Colonic mucosa (tissue), 4 donors: ENCODE data around the gene PTPN4. TPM values are rescaled to one million over a fixed set of nuclear protein-coding genes. Genes with fewer than 3 reads are reported as not detected.

ENCODE experiments used
- DNase-seq: peaks from one replicate; pipeline ENCODE4 v3.0.0-alpha.2; 2020
- H3K27ac ChIP-seq: fragments of 200-600 bp; one replicate; pipeline ENCODE4 v1.8.0; 2021
- H3K27me3 ChIP-seq: fragments of 200-600 bp; one replicate; pipeline ENCODE4 v1.8.0; 2021
- H3K36me3 ChIP-seq: fragments of 200-600 bp; one replicate; pipeline ENCODE4 v1.8.0; 2021
- H3K4me1 ChIP-seq: fragments of 200-600 bp; one replicate; pipeline ENCODE4 v1.8.0; 2021; ENCODE audit warnings: mild to moderate bottlenecking
- H3K4me3 ChIP-seq: fragments of 200-600 bp; one replicate; pipeline ENCODE4 v1.8.0; 2021
- H3K9ac ChIP-seq, 2 donors: one replicate each; pipeline ENCODE4 v1.7.0; 2013; ENCODE audit warnings: control low read depth in 2 of 2, low read depth in 2 of 2, low read length in 2 of 2
- H3K9me3 ChIP-seq: fragments of 200-600 bp; one replicate; pipeline ENCODE4 v1.8.0; 2021
- intact Hi-C: fragments of 100-400 bp; cut with DNase I; formaldehyde crosslinking; loops from one replicate; pipeline ENCODE4 v1.14.1; 2022
- total RNA-seq, 2 donors: library from RNA; stranded (reverse); fragmentation: NEBNext Ultra II Directional in 1 of 2; extraction: Animal tissue kit (Norgen Biotek cat#: 25700) in 1 of 2; gene quantifications; one replicate each; pipeline ENCODE4 v1.2.1, GENCODE V29; 2021
- TF ChIP-seq, protein P1 (sequence below): fragments of 200-600 bp; IDR thresholded peaks from one replicate; pipeline ENCODE4 v1.8.0; 2022; ENCODE audit warnings: antibody characterized with exemption, mild to moderate bottlenecking
- donor health status: healthy.
- donor health status: DM: no; HTN: no; CAD: no.
- donor health status: DM: no; HTN: no; CAD: no.

PTPN4 gene
- total RNA-seq, 2 donors from 2014 or later = 20.4 to 28.2 TPM

DNA sequence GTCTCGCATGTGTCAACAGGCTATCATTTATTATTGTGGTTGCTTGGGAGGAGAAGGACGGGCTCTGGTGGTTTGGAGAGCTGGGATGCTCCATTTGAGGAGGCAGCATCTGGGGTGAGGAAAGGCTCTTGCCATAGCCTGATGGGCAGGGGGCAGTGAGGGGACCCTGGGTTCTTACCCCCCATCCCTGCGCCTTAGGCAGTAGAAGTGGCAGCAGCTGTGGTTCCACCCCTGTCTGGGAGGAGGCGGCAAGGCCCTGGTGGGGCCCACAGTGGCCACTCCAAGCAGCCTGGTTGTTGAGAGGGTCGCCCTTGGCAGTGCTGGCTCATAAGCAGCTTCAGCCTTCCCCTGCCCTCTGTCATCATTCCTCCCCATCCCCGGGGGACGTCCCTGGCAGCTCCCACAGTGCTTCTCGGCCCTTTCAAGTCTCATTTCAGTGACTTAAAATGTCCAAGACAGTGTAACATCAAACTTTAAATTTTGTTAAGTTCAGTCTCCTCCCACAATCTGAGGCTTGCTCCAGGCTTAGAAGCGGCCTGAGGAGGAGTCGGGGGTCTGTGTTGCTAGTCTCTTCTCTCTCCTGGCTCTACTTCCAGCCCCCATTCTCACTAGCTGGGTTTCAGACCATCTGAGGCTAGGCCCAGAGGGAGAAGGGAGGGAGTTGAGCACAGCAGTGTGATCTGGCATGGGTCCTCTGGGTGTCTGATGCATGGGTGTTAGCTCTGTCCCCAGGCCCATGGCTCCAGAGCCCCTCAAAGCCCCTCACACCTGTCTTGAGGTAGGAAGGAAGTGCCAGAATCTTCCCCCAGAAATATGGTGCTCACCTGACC, 34.9 kb upstream of the PTPN4 start:
- Histone ChIP-seq H3K27ac (no peak overlapping the region), H3K9me3 (no peaks in the 10 kb centered on the region), H3K4me3 (no peak overlapping the region), H3K36me3 (no peaks in the 10 kb centered on the region), H3K4me1 (no peaks in the 10 kb centered on the region), H3K9ac (no peak overlapping the region), H3K27me3 (no peaks in the 10 kb centered on the region)
- intact Hi-C loops = no loop called here
- DNase-seq = no peak
- TF ChIP-seq, protein P1, sequence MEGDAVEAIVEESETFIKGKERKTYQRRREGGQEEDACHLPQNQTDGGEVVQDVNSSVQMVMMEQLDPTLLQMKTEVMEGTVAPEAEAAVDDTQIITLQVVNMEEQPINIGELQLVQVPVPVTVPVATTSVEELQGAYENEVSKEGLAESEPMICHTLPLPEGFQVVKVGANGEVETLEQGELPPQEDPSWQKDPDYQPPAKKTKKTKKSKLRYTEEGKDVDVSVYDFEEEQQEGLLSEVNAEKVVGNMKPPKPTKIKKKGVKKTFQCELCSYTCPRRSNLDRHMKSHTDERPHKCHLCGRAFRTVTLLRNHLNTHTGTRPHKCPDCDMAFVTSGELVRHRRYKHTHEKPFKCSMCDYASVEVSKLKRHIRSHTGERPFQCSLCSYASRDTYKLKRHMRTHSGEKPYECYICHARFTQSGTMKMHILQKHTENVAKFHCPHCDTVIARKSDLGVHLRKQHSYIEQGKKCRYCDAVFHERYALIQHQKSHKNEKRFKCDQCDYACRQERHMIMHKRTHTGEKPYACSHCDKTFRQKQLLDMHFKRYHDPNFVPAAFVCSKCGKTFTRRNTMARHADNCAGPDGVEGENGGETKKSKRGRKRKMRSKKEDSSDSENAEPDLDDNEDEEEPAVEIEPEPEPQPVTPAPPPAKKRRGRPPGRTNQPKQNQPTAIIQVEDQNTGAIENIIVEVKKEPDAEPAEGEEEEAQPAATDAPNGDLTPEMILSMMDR = no peak

DNA sequence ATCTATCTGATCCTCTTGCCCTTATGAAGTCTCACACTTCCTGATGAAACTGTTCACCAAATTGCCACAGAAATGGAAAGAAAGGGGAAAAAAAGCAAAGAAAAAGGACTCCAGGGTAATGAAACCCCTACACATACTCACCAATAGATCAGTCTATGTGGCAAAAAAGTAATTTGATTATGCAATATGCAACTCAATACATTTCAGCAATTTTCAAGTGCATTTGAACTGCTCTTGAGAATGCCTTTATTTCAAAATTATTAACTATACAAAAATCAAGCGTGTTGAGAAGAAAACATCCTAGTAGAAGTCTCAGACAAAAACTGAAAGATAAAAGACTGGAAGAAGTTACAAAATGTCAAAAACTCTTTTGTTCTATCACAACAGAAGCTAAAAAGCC, 32.2 kb upstream of the PTPN4 start:
- Histone ChIP-seq H3K27ac (no peak overlapping the region), H3K9me3 (no peaks in the 10 kb centered on the region), H3K9ac (no peak overlapping the region), H3K4me3 (no peak overlapping the region), H3K27me3 (no peaks in the 10 kb centered on the region), H3K36me3 (no peaks in the 10 kb centered on the region), H3K4me1 (no peaks in the 10 kb centered on the region)
- intact Hi-C loops = no loop called here
- TF ChIP-seq, protein P1 = no peak
- DNase-seq = no peak

DNA sequence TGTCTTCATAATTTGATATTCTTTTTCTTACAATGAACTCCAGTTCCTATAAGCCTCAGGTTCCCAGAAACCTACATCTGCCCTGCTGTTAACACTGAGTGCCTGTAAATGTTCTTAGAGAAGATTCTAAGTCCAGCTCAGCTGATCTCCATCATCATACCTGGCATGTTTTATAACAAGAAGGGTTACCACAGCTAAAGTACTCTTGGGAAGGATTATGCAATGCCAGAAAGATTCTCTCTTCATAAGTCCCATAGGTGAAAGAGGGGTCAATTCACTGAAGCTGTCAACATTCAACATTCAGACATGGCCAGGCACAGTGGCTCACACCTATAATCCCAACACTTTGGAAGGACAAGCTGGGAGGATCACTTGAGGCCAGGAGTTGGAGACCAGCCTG, 31.3 kb upstream of the PTPN4 start:
- Histone ChIP-seq H3K9me3 (no peaks in the 10 kb centered on the region), H3K27me3 (no peaks in the 10 kb centered on the region), H3K36me3 (no peaks in the 10 kb centered on the region), H3K9ac (no peak overlapping the region), H3K4me3 (no peak overlapping the region), H3K4me1 (no peaks in the 10 kb centered on the region), H3K27ac (no peak overlapping the region)
- no peak for DNase-seq
- TF ChIP-seq, protein P1 = no peak
- intact Hi-C loops = no loop called here

DNA sequence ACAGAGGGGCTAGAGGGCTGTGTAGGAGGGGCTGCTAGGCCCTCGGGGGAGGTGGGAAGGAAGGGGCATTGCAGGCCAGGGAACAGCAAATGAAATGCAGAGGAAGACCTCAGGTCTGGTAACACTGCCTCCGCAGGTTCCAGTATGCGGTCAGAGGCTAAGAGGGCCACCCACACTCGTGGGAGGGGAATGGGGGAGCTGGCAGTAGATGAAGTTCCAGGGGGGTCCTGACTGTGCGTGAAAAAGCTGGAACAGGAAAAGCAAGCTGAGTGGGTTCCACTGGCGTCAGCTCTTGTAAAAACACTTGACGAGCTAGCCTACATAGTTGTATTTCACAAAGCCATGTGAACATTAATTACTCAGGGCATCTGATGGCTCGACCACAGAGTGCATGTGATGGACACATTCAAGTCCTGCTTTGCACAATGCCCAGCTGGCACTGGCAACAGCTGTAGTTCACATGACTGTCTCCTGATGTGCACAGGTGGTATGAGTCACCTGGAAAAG, 29.0 kb upstream of the PTPN4 start:
- TF ChIP-seq, protein P1 = no peak
- Histone ChIP-seq H3K36me3 (no peaks in the 10 kb centered on the region), H3K27me3 (no peaks in the 10 kb centered on the region), H3K9ac (no peak overlapping the region), H3K9me3 (no peaks in the 10 kb centered on the region), H3K4me1 (no peaks in the 10 kb centered on the region), H3K27ac (no peak overlapping the region), H3K4me3 (no peak overlapping the region)
- intact Hi-C loops = no loop called here
- DNase-seq = no peak

DNA sequence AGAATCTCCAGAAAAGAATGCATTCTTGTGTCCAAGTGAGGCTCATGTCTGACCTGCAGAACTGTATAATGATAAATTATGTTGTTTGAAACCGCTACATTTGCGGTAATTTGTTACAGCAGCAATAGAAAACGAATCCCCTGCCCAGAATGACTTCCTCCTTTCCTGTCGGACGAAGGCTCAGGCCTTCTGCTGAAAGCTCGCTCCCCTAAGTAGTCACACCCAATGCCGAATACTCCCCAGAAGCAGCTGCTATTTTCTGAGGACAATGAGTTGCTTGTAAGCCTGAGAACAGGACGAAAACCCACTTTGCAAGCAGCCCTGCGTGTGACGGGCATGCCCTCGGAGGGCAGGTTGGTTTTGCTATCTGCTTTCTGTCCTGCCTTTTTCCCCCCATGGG, 27.7 kb upstream of the PTPN4 start:
- no peaks in the 10 kb centered on the region for H3K9me3 ChIP-seq
- no peak overlapping the region for H3K9ac ChIP-seq
- intact Hi-C loops = no loop called here
- no peak overlapping the region for H3K27ac ChIP-seq
- no peaks in the 10 kb centered on the region for H3K4me1 ChIP-seq
- DNase-seq = no peak
- H3K4me3 ChIP-seq = no peak overlapping the region
- no peaks in the 10 kb centered on the region for H3K36me3 ChIP-seq
- TF ChIP-seq, protein P1 = no peak
- H3K27me3 ChIP-seq = no peaks in the 10 kb centered on the region
